Activated T-cell treated with anti-CD3 and anti-CD28 coated beads for 4 hours (primary cell): ENCODE data around the gene ARHGAP15.

ENCODE experiments used
- DNase-seq: peaks from one replicate; pipeline ENCODE4 v3.0.0-alpha.2; 2020

Gene ARHGAP15

GRCh38 chr2:143354050-143354750 is 225.0 kb downstream of the ARHGAP15 start:
- DNase-seq, result no peak

GRCh38 chr2:143355870-143356269 is 226.7 kb downstream of the ARHGAP15 start:
- no peak for DNase-seq

- DNase-seq, result no peak
Observed at GRCh38 chr2:143356336-143356735, 227.1 kb downstream of the ARHGAP15 start.

- no peak for DNase-seq
Observed at GRCh38 chr2:143356736-143357446, 227.7 kb downstream of the ARHGAP15 start.

- no peak for DNase-seq
Observed at GRCh38 chr2:143357966-143358365, 228.7 kb downstream of the ARHGAP15 start.

GRCh38 chr2:143361346-143361745 is 232.1 kb downstream of the ARHGAP15 start:
- no peak for DNase-seq

GRCh38 chr2:143371616-143372015 is 242.4 kb downstream of the ARHGAP15 start:
- no peak for DNase-seq

GRCh38 chr2:143375384-143375880 is 246.2 kb downstream of the ARHGAP15 start:
- DNase-seq, result no peak

- no peak for DNase-seq
Observed at GRCh38 chr2:143378996-143379395, 249.8 kb downstream of the ARHGAP15 start.

- no peak for DNase-seq
Observed at GRCh38 chr2:143379955-143380354, 250.7 kb downstream of the ARHGAP15 start.

GRCh38 chr2:143382573-143382972 is 253.4 kb downstream of the ARHGAP15 start:
- no peak for DNase-seq

- DNase-seq, result no peak
Observed at GRCh38 chr2:143383016-143383415, 253.8 kb downstream of the ARHGAP15 start.

- DNase-seq, result no peak
Observed at GRCh38 chr2:143384111-143384510, 254.9 kb downstream of the ARHGAP15 start.

GRCh38 chr2:143390171-143390570 is 261.0 kb downstream of the ARHGAP15 start:
- DNase-seq, result no peak

- no peak for DNase-seq
Observed at GRCh38 chr2:143392358-143392757, 263.1 kb downstream of the ARHGAP15 start.

- DNase-seq, result no peak
Observed at GRCh38 chr2:143394062-143394461, 264.8 kb downstream of the ARHGAP15 start.

GRCh38 chr2:143397884-143398614 is 268.8 kb downstream of the ARHGAP15 start:
- DNase-seq, result no peak

GRCh38 chr2:143398781-143399180 is 269.6 kb downstream of the ARHGAP15 start:
- DNase-seq, result no peak

GRCh38 chr2:143399631-143400069 is 270.4 kb downstream of the ARHGAP15 start:
- no peak for DNase-seq

- no peak for DNase-seq
Observed at GRCh38 chr2:143401861-143402260, 272.6 kb downstream of the ARHGAP15 start.

GRCh38 chr2:143402451-143402850 is 273.2 kb downstream of the ARHGAP15 start:
- no peak for DNase-seq

- no peak for DNase-seq
Observed at GRCh38 chr2:143410082-143410897, 281.1 kb downstream of the ARHGAP15 start.

- DNase-seq, result no peak
Observed at GRCh38 chr2:143415571-143415970, 286.4 kb downstream of the ARHGAP15 start.
